Mucosa of descending colon (tissue), 3 donors: Measurements from ENCODE around the gene HOXC11. TPM values are rescaled to one million over a fixed set of nuclear protein-coding genes. Genes with fewer than 3 reads are reported as not detected.

ENCODE experiments used
- ATAC-seq: fragments of 200-7000 bp; cut with Tn5 transposase; one replicate; pipeline ENCODE4 v1.9.1; 2020; ENCODE audit warnings: mild to moderate bottlenecking, moderate library complexity
- DNase-seq, 3 donors: peaks; one replicate each; pipeline ENCODE4 v3.0.0-alpha.2; 2020
- H3K36me3 ChIP-seq: fragments of 200-600 bp; one replicate; pipeline ENCODE4 v1.8.0; 2021; ENCODE audit warnings: low read depth, mild to moderate bottlenecking
- H3K4me1 ChIP-seq: fragments of 200-600 bp; one replicate; pipeline ENCODE4 v1.8.0; 2021; ENCODE audit warnings: low read depth, mild to moderate bottlenecking
- H3K4me3 ChIP-seq: fragments of 200-600 bp; one replicate; pipeline ENCODE4 v1.8.0; 2021; ENCODE audit warnings: mild to moderate bottlenecking
- H3K9me3 ChIP-seq: fragments of 200-600 bp; one replicate; pipeline ENCODE4 v1.8.0; 2021; ENCODE audit warnings: mild to moderate bottlenecking
- CTCF ChIP-seq: fragments of 200-600 bp; IDR thresholded peaks from one replicate; pipeline ENCODE4 v1.8.0; 2022; ENCODE audit warnings: antibody characterized with exemption, mild to moderate bottlenecking
- intact Hi-C, 2 donors: fragments of 100-400 bp; cut with DNase I in 1 of 2; cut with micrococcal nuclease in 1 of 2; formaldehyde crosslinking; loops; one replicate each; pipeline versions ENCODE4 v1.11.0 to v1.11.1; 2022; cut with DNase I, micrococcal nuclease
- total RNA-seq, 3 donors: library from RNA; stranded (reverse); fragmentation: NEBNext Ultra II Directional in 2 of 3; extraction: Animal tissue kit (Norgen Biotek cat#: 25700) in 2 of 3; gene quantifications; one replicate each; pipeline versions ENCODE4 v1.2.1 to v1.2.4, GENCODE V29; 2021 to 2023
- donor health status: DM: no; HTN: no; CAD: no; lungs with moderate emphysema.
- donor health status: DM: no; HTN: no; CAD: no.
- donor health status: DM: no; HTN: yes; CAD: no.

HOXC11 gene
- total RNA-seq, 3 donors from 2014 or later, result not detected

- intact Hi-C loops, result no loop called here
- DNase-seq (no peak), ATAC-seq (no peak)
- Histone ChIP-seq H3K4me1 (no peaks in the 10 kb centered on the region), H3K9me3 (no peaks in the 10 kb centered on the region), H3K4me3 (no peak overlapping the region), H3K36me3 (no peaks in the 10 kb centered on the region)
- no peak for TF ChIP-seq CTCF
These were observed 7.4 kb upstream of the HOXC11 start for GRCh38 chr12:53965281-53966084.

DNA sequence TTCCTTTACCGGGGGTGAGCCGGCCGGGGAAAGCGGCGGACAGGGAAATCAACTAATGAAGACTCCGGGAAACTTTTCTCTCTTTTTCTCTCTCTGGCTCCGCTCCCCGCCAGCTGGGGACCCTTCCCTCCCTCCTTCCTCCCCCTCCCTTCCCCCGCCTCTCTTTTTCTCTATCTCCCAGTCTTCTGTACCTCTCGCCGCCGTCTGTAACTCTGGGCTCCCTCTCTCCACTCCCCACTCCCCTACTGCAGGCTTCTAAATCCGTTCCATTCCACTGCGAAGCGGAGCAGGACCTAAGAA lies 6.9 kb upstream of the HOXC11 start:
- no peak for TF ChIP-seq CTCF
- no peak overlapping the region for H3K4me3 ChIP-seq
- ATAC-seq, result no peak
- no peak for DNase-seq
- no peaks in the 10 kb centered on the region for H3K9me3 ChIP-seq
- H3K4me1 ChIP-seq, result no peaks in the 10 kb centered on the region
- no peaks in the 10 kb centered on the region for H3K36me3 ChIP-seq
- intact Hi-C loops, result no loop called here

GRCh38 chr12:53966385-53967133 lies 6.4 kb upstream of the HOXC11 start:
- TF ChIP-seq CTCF, result no peak
- DNase-seq, result no peak
- H3K4me3 ChIP-seq, result no peak overlapping the region
- H3K4me1 ChIP-seq, result no peaks in the 10 kb centered on the region
- H3K36me3 ChIP-seq, result no peaks in the 10 kb centered on the region
- no peak for ATAC-seq
- intact Hi-C loops, result no loop called here
- no peaks in the 10 kb centered on the region for H3K9me3 ChIP-seq

DNA sequence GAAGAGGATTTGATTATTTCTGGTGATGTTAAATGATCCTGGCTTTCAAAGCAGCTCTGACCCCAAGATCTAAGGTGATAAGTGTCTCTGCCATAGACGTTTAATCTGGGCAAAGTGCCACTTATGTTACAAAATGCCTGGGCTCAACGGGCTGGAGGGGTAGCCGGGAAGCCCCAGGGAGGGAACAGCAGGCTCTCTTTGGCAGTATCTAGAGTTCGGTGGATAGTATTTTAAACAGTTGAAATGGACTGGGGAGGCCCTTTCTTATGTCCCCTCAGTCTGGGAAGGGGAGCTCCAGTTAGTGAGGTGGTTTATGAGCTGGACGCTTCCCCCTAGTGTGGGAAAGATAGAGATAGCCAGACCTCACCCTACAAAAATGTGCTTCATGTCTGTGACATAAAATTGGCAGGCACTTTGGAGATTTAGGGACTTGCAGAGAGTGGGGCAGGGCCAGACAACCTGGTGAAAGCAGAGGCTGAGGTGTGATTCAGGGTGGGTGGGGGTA lies 5.5 kb upstream of the HOXC11 start:
- no peak for DNase-seq
- Histone ChIP-seq H3K9me3 (no peaks in the 10 kb centered on the region), H3K36me3 (no peaks in the 10 kb centered on the region), H3K4me1 (no peaks in the 10 kb centered on the region), H3K4me3 (no peak overlapping the region)
- TF ChIP-seq CTCF, result no peak
- intact Hi-C loops, result no loop called here
- ATAC-seq, result no peak

DNA sequence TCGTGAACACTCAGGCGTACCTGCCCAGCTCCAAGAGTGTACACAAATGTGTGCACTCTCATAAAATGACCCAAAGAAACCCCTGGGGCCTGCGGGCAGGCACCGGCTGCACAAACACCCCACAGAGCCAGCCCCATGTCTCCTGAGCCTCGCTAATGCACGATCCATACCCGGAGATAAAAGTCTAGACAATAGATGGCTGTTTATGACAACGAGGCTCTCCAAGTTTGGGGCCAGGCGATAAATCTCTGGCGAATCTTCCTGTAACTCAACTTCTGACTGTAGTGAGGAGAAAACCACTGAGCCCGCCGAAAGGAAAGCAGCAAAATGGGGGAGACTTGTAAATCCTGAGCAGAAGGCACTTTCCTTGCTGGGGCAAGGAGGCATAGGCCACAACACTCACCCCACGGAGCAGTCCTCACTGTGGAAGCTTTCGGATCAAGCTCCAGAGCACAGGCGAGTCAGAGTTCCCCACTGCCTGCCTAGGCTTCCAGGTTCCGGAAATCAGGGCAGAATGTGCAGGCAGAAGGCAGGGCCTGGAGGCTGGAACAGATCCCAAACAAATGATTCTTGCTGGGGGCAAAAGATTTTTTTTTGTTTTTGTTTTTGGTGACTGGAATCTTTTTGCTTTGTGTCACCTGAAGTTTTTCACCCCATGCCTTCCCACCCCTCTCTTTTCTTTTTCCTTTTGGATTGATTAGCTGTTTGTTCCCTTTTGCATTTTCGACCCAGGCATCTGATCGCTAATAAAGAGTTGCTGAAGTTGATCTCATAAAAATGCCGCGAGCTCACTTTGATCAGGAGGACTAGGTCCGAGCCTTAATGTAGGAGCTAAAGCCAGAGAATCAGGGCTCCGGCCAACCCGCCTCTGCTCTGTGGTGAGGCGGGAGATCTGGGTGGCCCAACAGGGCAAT lies 4.5 kb upstream of the HOXC11 start:
- intact Hi-C loops, result no loop called here
- no peaks in the 10 kb centered on the region for H3K36me3 ChIP-seq
- H3K9me3 ChIP-seq, result no peaks in the 10 kb centered on the region
- no peak for TF ChIP-seq CTCF
- no peak overlapping the region for H3K4me3 ChIP-seq
- ATAC-seq (no peak), DNase-seq (no peak)
- no peaks in the 10 kb centered on the region for H3K4me1 ChIP-seq
